Ascending aorta (tissue), 2 donors: ENCODE data around the gene TEX9. TPM values are rescaled to one million over a fixed set of nuclear protein-coding genes. Genes with fewer than 3 reads are reported as not detected.
"Not testable (repeated sequence)": the region's sequence is repeated elsewhere in the genome, so short reads cannot be mapped to it uniquely, and the experiment has no call there.

Experiments
- DNase-seq, 2 donors: peaks; one replicate each; pipeline ENCODE4 v3.0.0-alpha.2; 2019; ENCODE audit warnings: low spot score in 2 of 2
- H3K27ac ChIP-seq, 2 donors: fragments of 200-600 bp; sonication (generic); one replicate each; pipeline ENCODE4 v1.5.1; 2016 to 2017; ENCODE audit warnings: mild to moderate bottlenecking in 1 of 2
- H3K27me3 ChIP-seq: fragments of 200-600 bp; sonication (generic); one replicate; pipeline ENCODE4 v1.5.1; 2017
- H3K36me3 ChIP-seq, 2 donors: fragments of 200-600 bp; sonication (generic); one replicate each; pipeline ENCODE4 v1.5.1; 2016
- H3K4me1 ChIP-seq, 2 donors: fragments of 200-600 bp; sonication (generic); one replicate each; pipeline ENCODE4 v1.5.1; 2016 to 2017; ENCODE audit warnings: mild to moderate bottlenecking in 1 of 2
- H3K4me3 ChIP-seq, 2 donors: fragments of 200-600 bp; sonication (generic); one replicate each; pipeline ENCODE4 v1.5.1; 2016 to 2017; ENCODE audit warnings: mild to moderate bottlenecking in 1 of 2
- H3K9me3 ChIP-seq, 2 donors: fragments of 200-600 bp; sonication (generic); one replicate each; pipeline ENCODE4 v1.5.1; 2016
- intact Hi-C: fragments of 100-400 bp; cut with DNase I; formaldehyde crosslinking; loops from one replicate; pipeline ENCODE4 v1.15.1; 2023
- total RNA-seq: library from RNA; depleted of rRNA; stranded (reverse); fragments of >200 nt; gene quantifications from one replicate; pipeline ENCODE4 v1.1.0, GENCODE V29; 2016
- TF ChIP-seq, protein P1 (sequence below), 3 experiments: fragments of 200-600 bp in 2 of 3; fragments of 450-650 bp in 1 of 3; sonication (generic) in 2 of 3; IDR thresholded peaks; one replicate each; pipeline ENCODE4 v1.5.1; 2016 to 2019; ENCODE audit warnings: antibody characterized with exemption in 3 of 3, mild to moderate bottlenecking in 1 of 3, moderate library complexity in 1 of 3

Gene TEX9
- total RNA-seq, 1 donor from 2014 or later = 12.5 TPM

- no peak for DNase-seq
- Histone ChIP-seq H3K27ac (no peak overlapping the region), H3K27me3 (no peaks in the 10 kb centered on the region), H3K4me1 (no peaks in the 10 kb centered on the region), H3K9me3 (peaks cover 0 to 8% of the 10 kb centered on the region in 2 donors), H3K4me3 (no peak overlapping the region), H3K36me3 (no peaks in the 10 kb centered on the region)
- TF ChIP-seq, protein P1, sequence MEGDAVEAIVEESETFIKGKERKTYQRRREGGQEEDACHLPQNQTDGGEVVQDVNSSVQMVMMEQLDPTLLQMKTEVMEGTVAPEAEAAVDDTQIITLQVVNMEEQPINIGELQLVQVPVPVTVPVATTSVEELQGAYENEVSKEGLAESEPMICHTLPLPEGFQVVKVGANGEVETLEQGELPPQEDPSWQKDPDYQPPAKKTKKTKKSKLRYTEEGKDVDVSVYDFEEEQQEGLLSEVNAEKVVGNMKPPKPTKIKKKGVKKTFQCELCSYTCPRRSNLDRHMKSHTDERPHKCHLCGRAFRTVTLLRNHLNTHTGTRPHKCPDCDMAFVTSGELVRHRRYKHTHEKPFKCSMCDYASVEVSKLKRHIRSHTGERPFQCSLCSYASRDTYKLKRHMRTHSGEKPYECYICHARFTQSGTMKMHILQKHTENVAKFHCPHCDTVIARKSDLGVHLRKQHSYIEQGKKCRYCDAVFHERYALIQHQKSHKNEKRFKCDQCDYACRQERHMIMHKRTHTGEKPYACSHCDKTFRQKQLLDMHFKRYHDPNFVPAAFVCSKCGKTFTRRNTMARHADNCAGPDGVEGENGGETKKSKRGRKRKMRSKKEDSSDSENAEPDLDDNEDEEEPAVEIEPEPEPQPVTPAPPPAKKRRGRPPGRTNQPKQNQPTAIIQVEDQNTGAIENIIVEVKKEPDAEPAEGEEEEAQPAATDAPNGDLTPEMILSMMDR (IDR thresholded peaks at IDR 0.05) = no peak
- intact Hi-C loops = no loop called here
These were observed 45.5 kb downstream of the TEX9 start for GRCh38 chr15:56410721-56411120.

- no peak overlapping the region for H3K4me3 ChIP-seq
- TF ChIP-seq, protein P1 (IDR thresholded peaks at IDR 0.05) = no peak
- no peak for DNase-seq
These were observed 46.0 kb downstream of the TEX9 start for GRCh38 chr15:56411122-56411749.

DNA sequence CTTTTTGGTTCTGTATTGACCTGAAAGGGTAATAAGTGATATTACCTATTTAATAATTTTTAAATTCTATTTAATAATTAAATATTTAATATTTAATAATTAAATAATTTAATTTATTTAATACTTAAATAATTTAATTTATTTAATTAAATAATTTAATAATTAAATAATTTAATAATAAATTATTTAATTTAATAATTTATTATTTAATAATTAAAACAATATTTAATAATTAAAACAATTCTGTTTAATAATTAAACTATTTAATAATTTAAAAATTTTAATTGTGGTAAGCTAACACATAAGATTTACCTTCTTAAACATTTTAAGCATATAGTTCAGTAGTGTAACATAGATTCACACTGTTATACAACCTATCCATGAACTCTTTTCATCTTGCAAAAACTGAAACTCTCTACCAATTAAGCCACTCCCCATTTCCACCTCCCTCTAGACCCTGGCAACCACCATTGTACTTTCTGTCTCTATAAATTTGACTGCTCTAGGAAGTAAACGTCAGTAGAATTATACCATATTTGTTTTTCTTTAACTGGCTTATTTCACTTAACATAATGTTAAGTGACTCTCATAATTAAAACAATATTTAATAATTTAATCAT, 48.0 kb downstream of the TEX9 start:
- H3K27me3 ChIP-seq, H3K4me3 ChIP-seq, H3K27ac ChIP-seq, H3K36me3 ChIP-seq, H3K4me1 ChIP-seq, intact Hi-C loops, DNase-seq, H3K9me3 ChIP-seq: not testable (repeated sequence)

More at GRCh38 chr15:56411122-56411749, 46.0 kb downstream of the TEX9 start:
- no peak overlapping the region for H3K27ac ChIP-seq
- H3K27me3 ChIP-seq = no peaks in the 10 kb centered on the region
- H3K4me1 ChIP-seq = no peaks in the 10 kb centered on the region
- H3K36me3 ChIP-seq = no peaks in the 10 kb centered on the region
- intact Hi-C loops = no loop called here
- peaks cover 0 to 3% of the 10 kb centered on the region in 2 donors for H3K9me3 ChIP-seq

- TF ChIP-seq, protein P1 (IDR thresholded peaks at IDR 0.05) = no peak
- no peaks in the 10 kb centered on the region for H3K27me3 ChIP-seq
- intact Hi-C loops = no loop called here
- no peaks in the 10 kb centered on the region for H3K4me1 ChIP-seq
- H3K27ac ChIP-seq = no peak overlapping the region
- no peaks in the 10 kb centered on the region for H3K36me3 ChIP-seq
- no peaks in the 10 kb centered on the region for H3K9me3 ChIP-seq
- no peak overlapping the region for H3K4me3 ChIP-seq
- DNase-seq = no peak
These were observed 60.0 kb downstream of the TEX9 start for GRCh38 chr15:56425276-56425675.

DNA sequence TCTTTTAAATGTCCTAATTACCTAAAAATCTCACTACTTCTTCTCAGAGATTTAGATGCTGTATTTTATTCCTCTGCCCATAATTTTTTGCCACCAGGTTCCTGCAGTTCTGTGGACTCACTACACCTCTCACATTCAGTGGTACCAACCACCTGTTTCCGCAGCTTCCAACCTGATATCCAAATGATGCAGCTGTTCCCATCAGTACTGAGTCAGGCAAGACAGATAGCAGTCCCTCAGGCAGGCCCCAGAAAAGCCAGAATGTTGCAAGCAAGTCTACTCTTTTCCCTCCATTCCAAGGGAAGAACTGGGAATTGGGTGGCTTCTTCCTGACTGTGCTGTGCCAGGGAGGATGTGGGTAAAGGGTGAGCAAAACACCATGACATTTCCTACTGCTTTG, 60.8 kb downstream of the TEX9 start:
- Histone ChIP-seq H3K4me3 (no peak overlapping the region), H3K4me1 (no peaks in the 10 kb centered on the region), H3K27ac (no peak overlapping the region), H3K9me3 (no peaks in the 10 kb centered on the region), H3K36me3 (no peaks in the 10 kb centered on the region), H3K27me3 (no peaks in the 10 kb centered on the region)
- TF ChIP-seq, protein P1 (IDR thresholded peaks at IDR 0.05) = no peak
- no peak for DNase-seq
- intact Hi-C loops = no loop called here

DNA sequence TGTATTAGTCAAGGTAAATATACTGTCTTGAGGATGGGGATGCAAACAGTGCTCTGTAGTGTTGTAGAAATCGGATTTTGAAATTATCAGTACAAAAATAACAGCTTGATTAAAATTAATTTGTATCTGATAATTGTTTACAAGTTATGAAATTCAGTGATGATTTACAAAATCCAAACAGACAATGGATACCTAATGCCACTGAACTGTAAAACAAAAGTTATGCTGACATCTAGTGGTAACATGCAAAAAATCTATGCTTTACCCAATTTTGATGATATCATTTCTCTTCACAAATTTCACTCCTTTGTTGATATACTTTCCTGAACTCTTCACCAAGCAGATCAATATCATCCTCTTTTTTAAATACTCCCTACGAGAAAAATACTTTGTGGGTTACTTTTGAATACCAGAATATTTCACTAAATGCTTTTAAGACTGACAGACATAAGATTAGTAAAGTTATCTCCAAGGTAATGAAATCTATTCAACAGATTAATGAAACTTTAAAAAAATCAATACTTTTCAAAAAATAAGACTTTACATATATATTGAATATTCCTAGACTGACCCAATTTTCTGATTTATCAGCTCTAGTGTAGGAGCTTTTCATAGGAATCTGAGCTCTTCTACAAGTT, 63.7 kb downstream of the TEX9 start:
- intact Hi-C loops = loop anchor here (2.0 kb wide), 1 partner anchor 182 kb away; no protein-coding TSS in a partner anchor
- Histone ChIP-seq H3K4me3 (no peak overlapping the region), H3K36me3 (no peaks in the 10 kb centered on the region), H3K4me1 (no peaks in the 10 kb centered on the region), H3K27ac (no peak overlapping the region), H3K9me3 (no peaks in the 10 kb centered on the region), H3K27me3 (no peaks in the 10 kb centered on the region)
- no peak for DNase-seq
- TF ChIP-seq, protein P1 (IDR thresholded peaks at IDR 0.05) = peak in 2 of 3 experiments; percentile 12 to 44
